HG03060 (cell line): ENCODE measurements around the gene KLK6.

Experiments used
- ATAC-seq: cut with Tn5 transposase; IDR thresholded peaks from one replicate; pipeline ENCODE4 v1.9.1; 2021; ENCODE audit warnings: low read depth, moderate number of reproducible peaks; ENCODE audit not compliant: unreplicated experiment

Gene KLK6

GRCh38 chr19:50912727-50913716, 56.4 kb downstream of the KLK6 start:
- ATAC-seq: no peak

GRCh38 chr19:50912102-50912599, 57.2 kb downstream of the KLK6 start:
- ATAC-seq: no peak

GRCh38 chr19:50911206-50912101, 57.9 kb downstream of the KLK6 start, which contains the start of gene KLK4:
TSS of gene KLK4 (minus strand) at chr19:50911395. CDS start at chr19:50910738, 657 bp downstream.
- no peak for ATAC-seq

- ATAC-seq: no peak
Observed at GRCh38 chr19:50910722-50911121, 58.7 kb downstream of the KLK6 start.

- no peak for ATAC-seq
Observed at GRCh38 chr19:50909240-50910070, 59.9 kb downstream of the KLK6 start.
